Hematopoietic multipotent progenitor cell (in vitro differentiated cells): ENCODE data around the gene KCNJ14. TPM values are rescaled to one million over a fixed set of nuclear protein-coding genes. Genes with fewer than 3 reads are reported as not detected.
"Not testable (repeated sequence)": the region's sequence is repeated elsewhere in the genome, so short reads cannot be mapped to it uniquely, and the experiment has no call there.

Source experiments
- DNase-seq, 3 donors: peaks; one replicate each; pipeline ENCODE4 v3.0.0-alpha.2; 2011 to 2015; ENCODE audit warnings: low read depth in 2 of 3, low spot score in 2 of 3
- total RNA-seq: library from RNA; depleted of rRNA; stranded (reverse); fragments of >200 nt; gene quantifications from one replicate; pipeline ENCODE4 v1.2.3, GENCODE V29; 2012

The KCNJ14 gene
- total RNA-seq, 1 donor: 1.6 TPM

DNA sequence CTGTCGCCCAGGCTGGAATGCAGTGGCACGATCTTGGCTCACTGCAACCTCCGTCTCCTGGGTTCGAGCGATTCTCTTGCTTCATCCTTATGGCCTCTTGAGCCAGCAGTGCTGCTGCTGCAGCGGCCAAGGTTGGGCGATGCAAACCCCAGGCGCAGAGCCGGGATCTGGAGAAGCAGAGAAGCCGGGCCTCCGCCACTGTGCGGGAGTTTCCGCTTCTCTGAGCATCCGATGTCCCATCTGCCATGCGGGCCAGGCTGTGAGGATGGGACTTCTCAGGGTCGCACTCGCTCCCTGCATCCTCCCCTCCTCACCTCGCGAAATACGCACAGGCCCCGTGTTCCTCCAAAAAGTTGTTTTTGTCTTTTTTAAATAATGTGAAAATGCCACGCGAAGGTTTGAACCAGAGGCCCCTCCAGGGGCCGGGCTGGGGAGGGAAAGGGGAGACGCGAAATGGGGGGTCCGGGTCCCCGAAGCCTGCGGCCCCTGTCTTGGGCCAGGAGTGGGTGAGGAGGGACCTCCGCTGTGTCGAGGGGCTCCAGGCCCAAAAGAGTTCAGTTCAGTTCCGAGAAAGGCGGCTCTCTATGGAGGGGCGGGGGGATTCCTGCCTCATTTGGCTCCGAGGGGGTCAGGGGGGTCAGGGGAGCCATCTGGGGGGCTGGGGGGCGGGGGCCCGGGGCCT is 29.7 kb downstream of the KCNJ14 start:
- no peak for DNase-seq

DNA sequence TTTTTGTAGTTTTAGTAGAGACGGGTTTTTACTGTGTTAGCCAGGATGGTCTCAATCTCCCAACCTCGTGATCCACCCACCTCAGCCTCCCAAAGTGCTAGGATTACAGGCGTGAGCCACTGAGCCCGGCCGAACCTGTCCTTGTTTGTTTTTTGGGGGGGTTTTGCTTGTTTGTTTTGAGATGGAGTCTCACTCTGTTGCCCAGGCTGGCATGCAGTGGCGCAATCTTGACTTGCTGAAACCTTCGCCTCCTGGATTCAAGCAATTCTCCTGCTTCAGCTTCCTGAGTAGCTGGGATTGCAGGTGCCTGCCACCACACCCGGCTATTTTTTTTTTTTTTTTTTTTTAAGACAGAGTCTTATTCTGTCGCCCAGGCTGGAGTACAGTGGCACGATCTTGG is 31.3 kb downstream of the KCNJ14 start:
- not testable (repeated sequence) for DNase-seq

DNA sequence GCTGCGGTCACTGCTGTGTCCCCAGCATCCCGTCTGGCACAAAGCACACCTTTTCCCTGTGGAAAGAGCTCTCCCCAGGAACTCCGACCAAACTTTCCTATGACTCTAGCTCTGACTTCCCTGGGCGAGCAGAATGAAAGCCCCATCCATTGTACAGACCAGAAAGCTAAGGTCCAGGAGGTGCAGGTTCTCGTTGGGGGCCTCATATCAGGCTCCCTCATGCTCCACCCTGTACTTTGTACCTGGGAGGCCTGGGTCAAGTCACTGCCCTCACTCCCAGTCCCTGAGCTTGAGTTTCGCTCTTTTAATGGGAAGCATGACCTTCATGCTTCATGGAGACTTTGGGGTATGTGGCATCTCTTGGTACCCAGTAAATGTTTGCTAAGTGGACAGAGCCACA is 32.2 kb downstream of the KCNJ14 start:
- DNase-seq: no peak

DNA sequence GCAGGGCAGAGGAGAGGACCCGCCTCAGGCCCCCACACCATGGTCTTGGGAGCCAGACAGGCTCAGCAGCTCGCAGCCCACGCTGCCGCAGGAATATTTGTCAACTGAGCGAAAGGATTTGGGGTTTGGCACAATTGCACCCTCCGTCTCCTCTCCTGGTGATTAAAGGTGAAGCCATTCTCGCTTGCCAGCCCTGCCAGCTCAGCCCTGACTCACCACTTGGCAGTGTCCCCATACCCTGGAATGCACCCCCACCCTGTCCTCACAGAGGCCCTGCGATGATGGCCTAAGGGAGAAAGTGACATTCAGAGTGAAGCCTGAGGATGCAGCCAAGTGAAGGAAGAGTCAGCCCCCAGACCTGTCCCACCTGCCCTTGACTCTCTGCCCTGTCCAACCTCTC is 32.6 kb downstream of the KCNJ14 start:
- DNase-seq: no peak

DNA sequence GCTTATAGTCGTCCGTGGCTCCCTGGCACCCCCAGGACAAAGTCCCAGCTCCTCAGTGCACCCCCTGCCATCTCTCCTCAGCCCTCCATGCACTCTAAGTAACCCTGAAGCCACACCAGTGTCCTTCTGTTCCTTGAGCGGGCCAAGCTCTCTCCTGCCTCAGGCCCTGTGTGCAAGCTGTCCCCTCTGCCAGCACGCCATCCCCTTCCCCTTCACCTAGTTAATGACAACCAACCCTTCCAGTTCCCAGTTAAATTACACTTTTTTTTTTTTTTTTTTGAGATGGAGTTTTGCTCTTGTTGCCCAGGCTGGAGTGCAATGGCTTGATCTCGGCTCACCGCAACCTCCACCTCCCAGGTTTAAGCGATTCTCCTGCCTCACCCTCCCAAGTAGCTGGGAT is 33.1 kb downstream of the KCNJ14 start:
- DNase-seq: not testable (repeated sequence)

DNA sequence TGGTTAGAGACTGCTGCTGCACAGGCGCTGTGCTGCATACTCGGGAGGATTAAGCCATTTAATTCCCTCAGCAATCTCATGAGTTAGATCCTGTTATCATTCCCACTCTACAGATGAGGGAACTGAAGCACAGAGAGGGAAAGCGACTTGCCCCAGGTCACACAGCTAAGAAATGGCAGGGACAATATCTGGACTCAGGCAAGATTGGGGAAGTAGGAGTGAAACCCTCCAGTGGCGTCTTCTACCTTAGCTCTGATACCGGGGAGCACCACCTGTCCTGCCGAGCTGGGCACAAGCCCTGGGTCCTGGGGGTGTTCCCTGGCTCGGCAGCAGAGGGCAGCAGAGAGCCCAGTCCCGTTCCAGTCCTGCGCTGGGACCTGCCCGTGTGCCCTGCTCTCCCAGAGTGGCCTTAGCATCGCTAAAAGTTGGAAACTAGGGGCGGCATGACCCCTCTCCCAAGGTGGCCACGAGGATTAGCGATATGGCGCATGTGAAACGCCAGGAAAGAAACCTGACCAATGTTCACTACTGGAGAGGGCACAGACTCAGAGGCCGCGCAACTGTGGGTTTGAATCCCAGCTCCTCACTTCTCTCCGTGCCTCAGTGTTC is 34.3 kb downstream of the KCNJ14 start:
- DNase-seq: peak in 2 of 3 donors; percentile 62 to 73

DNA sequence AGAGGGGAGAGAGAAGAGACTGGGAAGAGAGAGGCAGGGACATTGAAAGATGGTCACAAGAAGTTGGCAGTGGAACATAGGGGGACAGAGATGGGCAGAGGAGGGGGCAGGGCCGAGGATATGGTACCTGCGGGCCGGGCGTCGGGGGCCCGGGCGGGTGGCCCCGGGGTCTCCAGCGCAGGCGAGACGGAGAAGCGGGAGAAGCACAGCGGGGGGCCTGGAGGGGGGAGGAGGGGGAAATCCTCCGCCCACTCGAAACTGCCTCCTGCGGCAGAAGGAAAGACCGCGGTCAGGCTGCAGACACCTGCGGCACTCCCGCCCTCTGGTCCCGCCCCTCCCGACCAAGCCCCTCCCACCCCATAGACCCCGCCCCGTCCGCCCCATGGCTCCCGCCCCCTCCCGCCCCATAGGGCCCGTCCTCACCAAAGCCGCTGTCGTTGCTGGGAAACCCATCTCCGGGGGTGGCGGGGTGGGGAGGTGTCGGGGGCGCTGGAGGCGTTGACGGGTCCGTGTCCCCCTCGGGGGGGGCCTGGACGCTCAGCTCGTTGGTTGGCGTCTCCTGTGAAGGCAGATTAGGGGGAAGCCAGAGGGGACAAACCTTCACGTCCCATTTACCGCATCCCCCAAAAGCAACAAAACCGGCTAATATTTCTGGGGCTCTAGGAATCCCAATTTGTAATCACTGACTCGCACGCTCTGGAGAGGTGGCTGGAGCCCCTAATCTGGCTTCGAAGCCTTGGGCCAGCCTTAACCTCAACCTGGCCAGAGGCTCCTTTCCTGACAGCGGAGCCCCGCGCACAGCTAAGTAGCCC is 35.8 kb downstream of the KCNJ14 start:
- peak in 2 of 3 donors; percentile 69 to 79 for DNase-seq

DNA sequence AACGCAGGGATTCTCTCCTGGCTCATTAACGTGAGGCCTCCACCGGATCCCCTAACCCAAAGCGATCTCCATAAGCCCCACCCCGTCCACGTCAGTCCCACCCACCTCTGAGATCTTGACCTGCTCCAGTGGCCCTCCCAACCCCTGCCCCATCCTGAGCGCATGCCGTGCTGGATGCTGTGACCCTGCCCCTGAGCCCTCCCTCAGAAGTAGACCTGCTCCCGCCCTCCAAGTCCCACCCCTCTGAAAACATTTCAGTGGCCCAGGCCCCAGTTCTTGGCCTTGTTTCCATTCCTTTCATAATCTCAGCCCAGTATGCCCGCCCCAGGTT is 36.4 kb downstream of the KCNJ14 start:
- DNase-seq: no peak

DNA sequence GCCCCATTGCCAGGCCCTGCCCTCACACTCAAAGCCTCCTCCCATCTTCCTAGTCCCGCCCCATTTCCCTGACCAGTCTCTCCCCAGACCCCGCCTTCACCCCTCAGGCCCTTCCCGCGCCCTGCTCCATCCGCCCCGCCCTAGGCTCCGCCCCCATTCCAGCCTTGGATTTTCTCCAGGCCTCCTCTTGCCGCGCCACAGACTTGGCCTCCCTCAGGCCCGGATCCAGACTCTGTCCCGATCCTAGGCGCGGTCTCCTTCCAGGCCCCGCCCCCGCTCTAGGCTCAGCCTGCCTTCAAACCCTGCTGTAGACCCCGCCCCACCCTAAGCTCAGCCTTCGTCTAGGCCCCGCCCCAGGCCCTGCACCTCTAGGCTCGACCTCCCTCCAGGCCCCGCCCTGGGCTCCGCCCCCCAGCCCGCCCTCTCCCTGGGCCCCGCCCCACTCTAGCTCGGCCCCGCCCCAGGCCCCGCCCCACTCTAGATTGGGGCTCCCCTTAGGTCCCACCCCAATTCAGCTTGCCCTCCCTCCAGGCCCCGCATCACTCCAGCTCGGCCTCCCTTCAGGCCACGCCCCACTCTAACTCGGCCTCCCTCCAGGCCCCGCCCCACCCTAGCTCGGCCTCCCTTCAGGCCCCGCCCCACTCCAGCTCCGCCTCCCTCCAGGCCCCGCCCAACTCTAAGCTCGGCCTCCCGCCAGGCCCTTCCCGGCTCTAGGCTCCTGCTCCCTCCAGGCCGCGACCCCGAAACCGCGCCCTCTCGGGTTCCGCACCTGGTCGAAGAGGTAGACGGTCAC is 37.7 kb downstream of the KCNJ14 start:
- DNase-seq: peak in 2 of 3 donors; percentile 93 to 97

DNA sequence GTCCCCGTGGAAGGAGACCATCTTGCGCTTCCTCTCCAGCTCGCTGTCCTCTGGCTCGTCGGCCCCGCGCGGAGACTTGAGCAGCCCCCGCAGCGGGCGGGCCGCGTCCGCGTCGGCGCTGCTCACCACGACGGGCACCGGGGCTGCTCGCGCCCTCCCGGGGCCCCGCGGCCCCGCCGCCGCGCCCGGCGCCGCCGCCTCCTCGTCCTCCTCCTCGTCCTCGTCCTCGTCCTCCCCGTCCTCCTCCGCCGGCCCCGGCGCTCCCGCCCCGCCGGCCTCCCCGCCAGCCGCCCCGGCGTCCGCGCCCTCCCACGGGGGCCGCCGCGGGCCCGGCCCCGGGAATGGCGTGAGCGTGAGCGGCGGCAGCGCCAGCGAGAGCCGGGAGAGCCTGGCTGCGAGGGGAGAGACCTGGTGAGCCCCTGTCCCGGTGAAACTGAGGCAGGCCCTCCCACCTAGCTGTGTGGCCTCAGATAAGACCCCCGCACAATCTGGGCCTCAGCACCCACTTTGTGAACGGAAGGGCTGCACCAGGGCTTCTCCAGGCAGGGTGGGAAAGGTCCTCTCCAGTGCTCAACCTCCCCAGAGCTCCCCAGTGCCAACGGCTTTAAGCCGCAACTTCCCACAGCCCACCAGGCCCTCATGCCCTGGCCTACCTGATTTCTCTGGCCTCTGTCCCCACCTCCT is 38.5 kb downstream of the KCNJ14 start:
- no peak for DNase-seq

DNA sequence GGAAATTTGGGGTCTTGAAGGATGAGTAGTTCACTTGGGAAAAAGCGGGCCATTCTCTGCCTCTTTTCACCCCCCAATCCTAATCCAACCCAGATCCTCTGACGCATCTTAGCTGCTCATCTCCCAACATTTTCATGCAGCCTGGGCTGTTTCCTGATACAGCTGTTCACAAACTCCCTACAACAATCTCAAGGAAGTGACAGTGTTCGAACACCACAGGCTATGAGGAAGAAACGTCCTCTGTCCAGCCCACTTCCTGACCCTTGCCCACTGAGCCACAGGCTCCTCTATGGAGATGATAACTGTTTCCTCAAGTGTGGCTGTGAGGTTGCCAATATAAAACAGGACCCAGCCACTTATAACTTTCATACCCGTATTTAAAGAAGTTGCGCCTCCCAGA is 40.0 kb downstream of the KCNJ14 start:
- no peak for DNase-seq

DNA sequence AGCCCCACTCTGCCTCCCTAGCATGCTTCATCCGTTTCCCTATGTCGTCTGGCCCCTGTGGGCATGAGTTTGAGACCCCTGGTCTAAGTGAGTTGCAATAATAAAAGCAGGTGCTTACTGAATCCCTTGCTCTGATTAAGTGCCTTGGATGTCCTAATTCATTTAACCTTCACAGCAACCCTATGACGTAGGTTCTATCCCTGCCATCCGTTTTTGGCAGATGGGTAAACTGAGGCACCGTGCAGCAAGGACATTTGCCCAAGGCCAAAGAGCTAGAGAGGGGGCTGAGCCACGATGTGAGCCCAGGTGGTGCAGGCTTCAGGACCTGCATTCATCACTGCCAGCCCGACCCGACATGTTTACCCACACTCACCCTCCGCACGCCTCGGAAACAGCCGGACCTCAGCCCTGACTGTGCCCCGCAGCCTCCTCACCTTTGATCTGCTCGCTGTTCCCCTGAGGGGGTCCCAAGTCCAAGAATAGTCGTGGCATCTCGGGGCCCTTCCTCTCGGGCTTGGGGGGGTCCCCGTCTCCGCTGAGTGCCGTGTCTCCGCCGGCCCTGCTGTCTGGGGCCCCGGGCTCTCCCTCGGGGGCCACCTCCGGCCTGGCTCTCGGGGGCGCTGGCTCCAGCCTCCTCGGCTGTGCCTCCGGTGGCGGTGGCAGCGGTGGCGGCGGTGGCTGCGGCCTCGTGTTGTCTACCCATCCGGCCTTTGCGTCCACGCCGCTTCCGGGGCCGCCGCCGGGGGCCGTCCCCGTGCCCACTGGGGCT is 41.8 kb downstream of the KCNJ14 start:
- no peak for DNase-seq

DNA sequence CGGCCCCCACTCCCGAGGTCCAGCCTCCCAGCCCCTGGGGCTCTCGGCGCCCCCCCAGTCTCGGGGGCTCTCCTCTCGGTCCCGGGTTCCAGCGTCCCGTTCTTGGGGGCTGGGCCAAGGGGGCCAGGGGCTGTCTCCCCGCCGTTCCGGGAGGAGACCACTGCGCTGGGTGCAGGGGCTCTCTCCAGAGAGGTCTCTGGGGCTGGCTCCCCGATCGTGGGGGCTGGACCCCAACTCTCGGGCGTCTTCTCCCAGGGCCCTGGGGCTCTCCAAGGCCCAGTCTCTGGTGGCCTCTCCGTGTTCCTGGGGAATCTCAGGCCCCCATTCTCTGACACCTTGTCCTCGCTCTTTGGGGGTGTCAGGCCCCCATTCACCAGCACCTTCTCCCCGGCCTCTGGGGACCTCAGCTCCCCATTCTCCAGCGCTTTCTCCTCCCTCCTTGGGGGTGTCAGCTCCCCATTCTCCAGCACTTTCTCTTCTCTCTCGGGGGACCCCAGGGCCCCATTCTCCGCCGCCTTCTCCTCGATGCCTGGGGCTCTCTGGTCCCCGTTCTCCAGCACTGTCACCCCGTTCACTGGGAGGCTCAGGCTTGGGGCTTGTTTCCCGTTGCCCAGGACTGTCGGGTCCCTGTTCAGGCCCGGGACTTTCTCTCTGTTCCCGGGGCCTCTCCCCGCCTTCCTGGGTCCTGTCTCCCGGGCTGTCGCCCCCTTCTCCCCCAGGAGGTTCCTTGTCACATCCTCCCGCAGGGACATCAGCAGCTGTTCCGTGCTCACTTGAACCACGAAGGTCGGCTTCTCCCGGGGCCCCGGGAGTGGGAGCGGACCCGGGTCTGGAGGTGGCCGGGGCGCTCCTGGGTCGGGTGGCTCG is 42.6 kb downstream of the KCNJ14 start:
- DNase-seq: no peak

DNA sequence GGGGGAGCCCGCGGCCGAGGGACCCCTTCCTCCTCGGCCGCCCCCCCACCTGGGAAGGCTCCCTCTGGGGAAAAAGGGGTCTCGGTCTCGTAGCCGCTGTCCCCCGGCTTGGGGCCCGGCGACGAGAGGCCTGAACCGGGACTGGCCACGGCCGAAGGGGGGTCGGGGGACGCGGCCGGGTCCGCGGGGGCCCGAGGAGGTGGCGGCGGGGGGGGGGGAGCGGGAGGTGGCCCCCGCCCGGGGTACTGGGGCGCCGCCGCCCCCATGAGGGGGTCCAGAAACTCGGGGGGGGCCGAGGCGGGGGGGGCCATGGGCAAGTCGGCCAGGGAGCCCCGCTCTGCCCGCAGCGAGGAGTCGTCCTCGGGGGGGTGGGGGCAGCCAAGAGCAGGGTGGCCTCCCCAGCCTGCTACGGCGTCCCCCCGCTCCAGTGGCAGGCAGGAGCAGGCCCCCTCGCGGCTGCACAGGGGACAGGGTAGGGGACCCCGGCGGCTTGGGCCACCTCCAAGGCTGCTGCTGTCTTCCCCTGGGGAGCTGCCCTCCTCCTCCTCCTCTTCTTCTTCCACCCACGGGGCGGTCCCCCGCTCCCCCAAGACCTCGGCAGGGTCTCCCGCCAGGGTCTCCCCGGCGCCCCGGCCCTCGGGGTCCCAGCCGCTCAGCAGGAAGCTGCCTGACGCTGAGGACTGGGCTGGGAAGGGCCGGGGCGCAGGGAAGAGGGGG is 43.4 kb downstream of the KCNJ14 start:
- DNase-seq: no peak

DNA sequence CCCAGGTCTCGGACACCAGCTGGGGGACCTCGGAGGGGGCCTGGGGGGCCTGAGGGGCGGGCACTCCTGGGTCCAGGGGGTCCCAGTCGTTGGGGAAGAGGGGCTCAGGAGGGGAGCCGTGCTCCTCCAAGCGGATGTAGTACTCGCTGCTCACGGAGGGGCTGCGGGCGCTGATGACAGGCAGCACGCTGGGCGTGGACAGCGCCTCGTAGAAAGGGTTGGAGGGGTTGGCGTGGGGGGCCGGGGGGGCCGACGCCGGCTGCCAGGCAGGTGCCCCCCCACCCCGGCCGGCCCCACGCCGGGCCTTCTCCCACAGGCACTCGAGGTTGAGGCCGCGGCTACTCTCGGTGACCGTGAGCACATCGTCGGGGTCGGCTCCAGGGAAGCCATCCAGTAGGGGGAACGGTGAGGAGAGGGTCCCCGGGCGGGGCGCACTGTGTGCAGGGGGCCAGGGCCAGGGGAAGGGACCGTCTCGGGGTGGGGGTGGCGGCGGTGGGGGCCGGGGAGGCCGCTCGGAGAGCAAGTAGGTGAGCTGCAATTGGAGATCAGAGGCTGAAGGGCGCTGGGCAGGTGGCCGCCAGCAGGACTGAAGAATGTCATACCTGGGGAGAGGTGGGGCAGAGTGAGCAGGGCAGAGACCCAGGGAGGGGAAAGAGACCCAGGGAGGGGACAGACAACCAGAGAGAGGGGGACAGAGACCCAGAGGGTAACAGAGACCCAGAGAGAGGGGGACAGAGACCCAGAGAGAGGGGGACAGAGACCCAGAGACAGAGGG is 44.1 kb downstream of the KCNJ14 start:
- DNase-seq: no peak

DNA sequence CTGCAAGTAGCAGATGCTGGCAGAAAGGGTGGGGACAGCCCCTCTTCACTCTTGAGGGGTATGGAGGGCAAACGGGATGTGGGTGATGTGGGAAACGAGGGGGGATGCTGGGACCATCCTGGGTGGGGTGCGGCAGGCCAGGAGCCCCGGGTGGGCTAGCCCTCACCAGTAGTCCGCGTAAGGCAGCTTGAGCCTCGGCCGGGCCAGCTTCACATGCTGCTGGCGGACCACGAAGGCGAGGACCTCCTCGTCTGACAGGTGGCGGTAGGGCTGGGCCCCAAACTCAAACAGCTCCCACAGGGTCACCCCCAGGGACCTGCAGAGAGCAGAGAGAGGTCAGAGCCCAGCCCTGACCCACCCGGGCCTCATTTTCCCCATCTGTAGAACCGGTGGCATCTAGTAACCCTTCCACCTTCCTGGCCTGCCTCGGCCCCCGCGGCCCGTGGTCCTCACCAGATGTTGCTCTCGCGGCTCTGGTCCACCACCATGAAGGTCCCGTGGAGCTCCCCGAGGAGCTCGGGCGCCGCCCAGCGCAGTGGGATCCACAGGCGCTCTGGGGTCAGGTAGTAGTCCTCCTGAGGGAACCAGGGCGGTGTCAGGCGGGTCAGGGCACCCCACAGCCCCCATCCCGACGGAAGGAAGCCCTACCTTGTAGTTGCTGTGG is 45.6 kb downstream of the KCNJ14 start:
- DNase-seq: no peak
